OCI-LY7 (cell line): ENCODE measurements around the gene PLXDC2.

Experiments used
- CTCF ChIP-seq: fragments of 200-600 bp; sonication (generic); conservative IDR thresholded peaks from 2 replicates; pipeline ENCODE4 v1.5.1; 2014; ENCODE audit warnings: mild to moderate bottlenecking, antibody characterized with exemption, low read length, moderate library complexity, mixed read lengths
- EZH2phosphoT487 ChIP-seq: fragments of 200-600 bp; sonication (generic); IDR thresholded peaks from 2 replicates; pipeline ENCODE4 v1.6.1; 2018; ENCODE audit warnings: low read depth, borderline replicate concordance, mild to moderate bottlenecking, mixed run types, antibody characterized with exemption, low read length, moderate library complexity, mixed read lengths

- TF ChIP-seq CTCF (no peak), EZH2phosphoT487 (no peak)
Measured at GRCh38 chr10:19932806-19933371, 116.7 kb downstream of the PLXDC2 start.
